ENCODE data around the gene SPATA32. TPM values are rescaled to one million over a fixed set of nuclear protein-coding genes. Genes with fewer than 3 reads are reported as not detected.
A peak's percentile ranks its signal among the peaks of the same experiment; 100 is the strongest.

The SPATA32 gene
- polyA plus RNA-seq, 2 of the 4 experiments (the other 2 are of a cell fraction), result 0.05 to 0.21 TPM

- peak; percentile 88 for TF ChIP-seq HOXB13 (CRISPR knock-in tag; IDR thresholded peaks at IDR 0.05; ENCODE audit: low read depth)
- TF ChIP-seq REST (IDR thresholded peaks at IDR 0.05), result no peak
- TF ChIP-seq MAX (IDR thresholded peaks at IDR 0.05), result peak; percentile 92
- peak; percentile 92 for TF ChIP-seq GATA3 (IDR thresholded peaks at IDR 0.05; ENCODE audit: borderline replicate concordance)
- no peak for TF ChIP-seq HDAC2 (IDR thresholded peaks at IDR 0.05)
- peak; percentile 42; the same call in 2 of the 3 replicates for TF ChIP-seq SMC3 (IDR thresholded peaks at IDR 0.05)
- peak; percentile 87; the same call in 1 of the 2 replicates for TF ChIP-seq EHF (CRISPR knock-in tag; IDR thresholded peaks at IDR 0.05)
- no peak for TF ChIP-seq FOXS1 (CRISPR knock-in tag; IDR thresholded peaks at IDR 0.05)
- TF ChIP-seq FOSL2 (IDR thresholded peaks at IDR 0.05), result peak; percentile 54; the same call in 1 of the 2 replicates
- TF ChIP-seq FOSL2 (CRISPR knock-in tag; IDR thresholded peaks at IDR 0.05), result peak; percentile 89
- no peak for TF ChIP-seq ATOH8 (CRISPR knock-in tag; IDR thresholded peaks at IDR 0.05; ENCODE audit: low read depth)
- peak; percentile 55; the same call in 1 of the 2 replicates for TF ChIP-seq HOXB5 (CRISPR knock-in tag; IDR thresholded peaks at IDR 0.05)
- TF ChIP-seq KDM1A (IDR thresholded peaks at IDR 0.05; ENCODE audit: low read depth), result no peak
- peak; percentile 96; the same call in 1 of the 2 replicates for TF ChIP-seq MAZ (IDR thresholded peaks at IDR 0.05; ENCODE audit: borderline replicate concordance, low read depth, low read length)
- 0 out of 2 replicates have a peak, but pooled peaks have one; percentile 22 for TF ChIP-seq TP53 (CRISPR knock-in tag; IDR thresholded peaks at IDR 0.05)
- 0 out of 2 replicates have a peak, but pooled peaks have one; percentile 17 for TF ChIP-seq ESRRA (IDR thresholded peaks at IDR 0.05; ENCODE audit: borderline replicate concordance, low read length)
- no peak for TF ChIP-seq USF2 (IDR thresholded peaks at IDR 0.05)
- TF ChIP-seq MAFK (IDR thresholded peaks at IDR 0.05; ENCODE audit: partially characterized antibody), result no peak
- no peak for TF ChIP-seq EHMT2 (IDR thresholded peaks at IDR 0.05; ENCODE audit: low read depth)
- no peak for TF ChIP-seq CHD4 (IDR thresholded peaks at IDR 0.05; ENCODE audit: borderline replicate concordance)
- no peak for TF ChIP-seq POLR2AphosphoS2 (conservative IDR thresholded peaks at IDR 0.05; ENCODE audit: low read length)
- no peak for TF ChIP-seq MYC (IDR thresholded peaks at IDR 0.05; ENCODE audit: borderline replicate concordance, low read length)
- TF ChIP-seq ELK1 (IDR thresholded peaks at IDR 0.05; ENCODE audit: low read depth, low read length), result no peak
- TF ChIP-seq POLR2A (IDR thresholded peaks at IDR 0.05; ENCODE audit: low read length), result peak; percentile 33
- no peak for TF ChIP-seq RNF2 (IDR thresholded peaks at IDR 0.05; ENCODE audit: borderline replicate concordance, low read depth)
- TF ChIP-seq RCOR1 (IDR thresholded peaks at IDR 0.05; ENCODE audit: low read depth, low read length), result no peak
- peak; percentile 98 to 100 for TF ChIP-seq JUN (IDR thresholded peaks at IDR 0.05)
- no peak for TF ChIP-seq HMGXB4 (CRISPR knock-in tag; IDR thresholded peaks at IDR 0.05; ENCODE audit: borderline replicate concordance)
- TF ChIP-seq RFX5 (IDR thresholded peaks at IDR 0.05), result no peak
- peak; percentile 36; the same call in 1 of the 2 replicates for TF ChIP-seq ZSCAN20 (CRISPR knock-in tag; IDR thresholded peaks at IDR 0.05)
- no peak for TF ChIP-seq FOSB (CRISPR knock-in tag; IDR thresholded peaks at IDR 0.05)
- TF ChIP-seq BCL3 (IDR thresholded peaks at IDR 0.05), result peak; percentile 84; the same call in 2 of the 3 replicates
- TF ChIP-seq ZFP36 (IDR thresholded peaks at IDR 0.05; ENCODE audit: borderline replicate concordance, partially characterized antibody), result no peak
These were observed 32.9 kb downstream of the SPATA32 start (continued) for GRCh38 chr17:45228763-45229539.
